Activated CD4-positive, alpha-beta T cell treated with anti-CD3 and anti-CD28 coated beads, Interleukin-2, Interleukin-4, amounts not matched to agents 100 ng/mL and 50 ng/mL, durations not matched to agents 16 hours and 8 hours (primary cell): ENCODE results near the gene FGF19.
"Not testable (repeated sequence)": the region's sequence is repeated elsewhere in the genome, so short reads cannot be mapped to it uniquely, and the experiment has no call there.

ENCODE experiments used
- DNase-seq: peaks from one replicate; pipeline ENCODE4 v3.0.0-alpha.2; 2020; ENCODE audit warnings: low spot score

FGF19 gene

DNA sequence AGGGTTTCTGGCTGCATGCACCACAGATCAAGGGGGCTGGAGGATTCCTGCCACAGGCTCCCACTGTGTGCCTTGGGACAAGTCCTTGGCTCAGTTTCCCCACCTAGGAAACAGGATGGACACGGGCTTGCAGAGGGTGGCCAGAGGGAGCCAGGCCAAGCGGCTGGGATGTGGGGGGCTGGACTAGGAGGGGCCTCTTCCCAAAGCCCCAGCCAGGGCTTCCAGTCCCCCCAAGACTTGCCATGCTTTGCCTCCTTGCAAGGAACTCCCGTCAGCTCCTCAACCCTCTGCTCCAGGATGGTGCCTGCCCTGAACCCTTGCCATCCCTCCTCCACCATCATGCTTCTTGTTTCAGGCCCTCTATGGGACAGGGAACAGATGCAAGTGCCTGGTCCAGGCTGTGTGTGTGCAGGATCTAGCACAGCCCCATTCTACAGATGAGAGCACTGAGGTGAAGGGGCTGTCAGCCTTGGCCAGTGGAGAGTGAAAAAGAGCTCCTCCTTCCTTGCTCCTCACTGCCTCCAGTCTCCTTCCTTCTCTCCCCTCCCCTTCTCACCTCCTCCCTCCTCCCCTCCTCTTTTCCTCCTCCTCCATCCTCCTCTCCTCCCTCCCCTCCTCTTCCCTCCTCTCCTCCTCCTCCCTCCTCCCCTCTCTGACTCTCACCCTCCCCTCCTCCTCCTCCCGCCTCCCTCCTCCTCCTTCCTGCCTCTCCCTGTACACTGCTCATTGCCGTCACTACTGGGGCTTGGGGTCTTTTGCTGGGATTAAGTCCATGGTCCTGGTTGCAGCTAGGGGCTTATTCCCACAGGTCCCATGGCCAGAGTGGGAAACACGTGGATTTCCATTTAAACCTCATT, 13.3 kb upstream of the FGF19 start:
- no peak for DNase-seq

DNA sequence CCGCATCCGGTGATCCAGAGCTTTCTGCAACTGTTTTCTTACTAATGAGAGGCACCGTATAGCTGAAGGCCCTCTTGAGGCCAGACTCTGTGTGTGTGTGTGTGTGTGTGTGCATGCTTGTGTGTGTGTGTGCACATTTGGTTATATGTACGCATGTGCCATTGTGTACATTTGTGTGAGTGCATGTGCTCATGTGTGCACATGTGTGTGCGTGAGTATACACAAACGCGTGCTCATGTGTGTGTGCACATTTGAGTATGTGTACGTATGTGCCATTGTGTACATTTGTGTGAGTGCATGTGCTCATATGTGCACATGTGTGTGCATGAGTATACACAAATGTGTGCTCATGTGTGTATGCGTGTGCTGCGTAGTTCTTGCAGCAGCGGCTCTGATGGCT, 12.3 kb upstream of the FGF19 start:
- no peak for DNase-seq

DNA sequence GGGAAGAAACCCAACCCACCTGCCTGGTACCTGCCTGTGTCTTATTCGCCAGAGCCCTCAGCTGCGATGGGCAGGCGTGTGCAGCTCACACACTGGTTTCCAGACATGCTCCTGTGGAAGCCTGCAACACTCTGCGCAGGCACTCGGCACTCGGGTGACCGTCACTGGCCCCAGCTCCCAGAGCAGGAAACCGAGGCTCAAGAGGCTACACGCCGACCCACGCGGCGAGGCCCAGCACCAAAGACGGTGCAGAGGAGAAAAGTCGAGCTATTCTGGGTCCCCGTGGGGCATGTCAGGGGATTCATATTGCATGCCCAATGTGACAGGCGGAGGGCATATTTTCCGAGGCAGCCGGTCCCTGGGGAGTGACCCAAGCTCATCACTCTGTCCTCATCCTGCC, 11.6 kb upstream of the FGF19 start:
- no peak for DNase-seq

DNA sequence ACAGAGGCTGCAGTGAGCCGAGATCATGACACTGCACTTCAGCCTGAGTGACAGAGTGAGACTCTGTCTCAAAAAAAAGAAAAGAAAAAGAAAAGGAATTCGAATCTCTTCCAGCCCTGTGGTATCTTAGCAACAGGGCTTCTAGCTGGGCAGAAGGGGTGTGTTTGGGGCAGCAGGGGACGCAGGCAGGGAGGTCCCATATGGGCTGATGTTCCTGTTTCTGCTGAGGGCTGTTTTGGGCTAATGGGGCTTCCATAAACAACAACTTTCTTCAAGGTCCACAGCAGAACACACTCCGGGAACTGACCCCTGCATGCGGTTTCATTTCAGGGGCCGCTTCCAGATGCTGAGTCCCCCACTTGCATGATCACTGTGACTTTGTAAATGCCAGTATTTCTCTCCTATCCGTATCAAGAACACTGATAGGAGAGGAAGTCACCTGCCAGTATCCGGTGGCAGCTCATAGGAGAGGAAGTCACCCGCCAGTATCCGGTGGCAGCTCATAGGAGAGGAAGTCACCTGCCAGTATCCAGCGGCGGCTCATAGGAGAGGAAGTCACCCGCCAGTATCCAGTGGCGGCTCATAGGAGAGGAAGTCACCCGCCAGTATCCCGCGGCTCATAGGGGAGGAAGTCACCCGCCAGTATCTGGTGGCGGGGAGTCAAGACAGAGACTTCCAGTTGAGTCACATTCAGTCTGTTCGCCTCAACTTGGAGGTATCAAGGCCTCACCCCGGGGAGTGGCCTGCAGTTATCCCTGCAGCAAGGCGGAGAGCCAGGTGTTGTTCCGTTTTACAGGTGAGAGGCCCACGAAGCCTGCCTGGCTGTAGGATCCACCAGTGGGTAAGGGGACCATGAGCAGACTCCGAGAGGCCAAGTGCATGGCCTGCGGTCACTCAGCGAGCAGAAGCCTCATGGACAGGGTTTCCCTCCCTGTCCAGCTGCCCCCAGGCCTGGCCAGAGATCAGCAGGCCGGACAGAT, 8.3 kb upstream of the FGF19 start:
- no peak for DNase-seq

DNA sequence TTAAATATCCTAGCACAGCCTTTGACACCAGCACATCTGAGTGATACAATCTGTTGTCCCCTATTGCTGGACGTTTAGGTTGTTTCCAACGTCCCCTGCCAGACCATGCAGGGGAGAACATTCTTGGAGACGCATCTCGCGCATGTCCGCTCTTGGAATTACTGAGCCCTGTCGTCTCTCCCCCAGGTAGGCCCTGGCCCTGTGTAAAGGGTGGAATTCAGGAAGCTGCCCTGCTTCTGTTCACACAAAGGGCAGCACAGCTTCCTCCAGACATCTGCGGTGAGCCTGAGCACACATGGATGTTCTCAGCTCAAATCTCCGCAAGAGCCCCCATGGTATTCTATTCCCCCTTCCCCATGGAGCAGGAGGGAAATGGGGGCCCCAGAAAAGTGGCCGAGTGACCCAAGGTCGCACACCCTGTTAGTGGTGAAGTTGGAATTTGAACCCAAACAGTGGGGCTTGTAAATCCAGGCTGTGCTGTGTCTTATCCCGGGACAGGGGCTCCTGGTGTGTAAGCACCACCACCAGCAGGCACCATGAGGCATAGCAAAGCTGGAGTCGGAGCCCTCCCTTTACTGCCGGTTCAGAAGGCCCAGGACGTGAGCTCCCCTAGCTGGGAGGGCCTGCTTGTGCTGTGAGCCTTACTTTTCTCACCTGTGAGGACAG, 5.0 kb upstream of the FGF19 start:
- no peak for DNase-seq

DNA sequence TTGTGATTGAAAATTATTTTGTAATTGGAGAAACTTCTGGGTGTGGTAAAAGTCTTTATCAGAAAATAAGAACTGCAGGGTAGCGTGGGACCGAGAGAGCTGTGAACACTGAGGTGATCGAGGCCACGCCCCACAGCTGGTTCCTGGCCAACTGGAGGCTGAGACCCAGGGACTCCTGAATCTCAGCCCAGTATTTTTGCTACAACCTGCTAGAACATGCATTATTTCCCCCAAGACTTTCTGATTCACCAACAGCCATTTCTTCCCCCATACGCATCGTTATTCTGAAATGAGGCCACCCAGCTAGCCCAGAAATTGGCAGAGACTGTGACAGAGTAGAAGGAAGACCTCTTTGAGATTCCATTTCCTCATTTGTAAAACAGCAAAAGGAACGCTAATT, 3.4 kb upstream of the FGF19 start:
- no peak for DNase-seq

DNA sequence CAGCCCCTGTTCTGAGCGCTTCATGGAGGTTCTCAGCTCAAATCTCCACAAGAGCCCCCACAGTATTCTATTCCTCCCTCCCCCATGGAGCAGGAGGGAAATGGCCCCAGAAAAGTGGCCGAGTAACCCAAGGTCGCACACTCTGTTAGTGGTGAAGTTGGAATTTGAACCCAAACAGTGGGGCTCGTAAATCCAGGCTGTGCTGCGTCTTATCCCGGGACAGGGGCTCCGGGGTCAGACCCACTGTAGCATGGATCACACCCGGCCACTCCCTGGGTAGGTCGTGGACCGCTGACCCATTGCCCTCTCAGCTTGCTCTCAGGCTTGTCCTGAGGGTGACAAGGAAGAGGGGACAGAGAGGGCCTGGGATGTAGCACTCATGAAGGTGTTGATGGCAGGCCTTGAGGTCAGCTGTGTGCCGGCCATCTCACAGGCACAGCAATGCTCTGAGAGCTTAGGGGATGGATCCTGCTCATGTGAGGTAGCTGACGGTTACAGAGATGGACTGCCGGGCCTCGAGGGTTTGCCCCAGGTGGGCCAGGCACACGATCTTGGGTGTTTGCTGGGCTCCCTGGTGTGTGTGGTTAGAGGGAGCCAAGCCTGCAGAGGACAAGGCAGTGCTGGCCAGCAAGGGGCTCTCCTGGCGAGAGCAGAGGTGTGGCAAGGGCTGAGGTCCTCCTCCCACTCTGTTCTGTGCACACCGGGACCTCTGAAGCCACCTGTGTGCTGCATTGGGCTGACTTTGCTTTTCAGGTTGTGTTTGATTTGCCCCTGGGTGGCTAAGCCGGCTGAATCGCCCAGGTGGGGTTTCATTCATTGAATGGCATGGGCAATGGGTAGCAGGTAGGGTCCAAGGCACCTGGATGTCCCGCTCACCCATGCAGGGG, 2.3 kb upstream of the FGF19 start:
- no peak for DNase-seq

DNA sequence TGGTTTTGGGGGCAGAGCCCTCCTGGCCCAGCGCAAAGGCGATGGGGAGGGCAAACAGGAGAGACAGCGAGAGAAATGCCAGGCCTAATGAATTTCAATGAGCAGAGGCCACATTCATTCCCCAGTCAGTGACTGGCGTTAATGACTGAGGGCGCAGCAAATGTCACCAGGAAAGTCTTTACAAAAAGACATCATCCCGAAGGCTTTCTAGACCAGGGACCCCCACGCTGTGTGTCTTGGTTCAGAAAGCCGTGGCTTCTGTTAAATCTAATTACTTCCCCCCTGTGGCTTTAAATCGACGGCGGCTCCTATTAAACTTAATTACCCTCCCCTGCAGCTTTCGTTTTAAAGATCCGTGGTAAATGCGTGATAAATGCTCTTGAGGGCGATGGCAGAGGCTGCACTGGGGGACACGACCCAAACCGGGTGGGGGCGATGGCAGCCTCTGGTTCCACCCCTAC, 1.6 kb upstream of the FGF19 start:
- DNase-seq = no peak

DNA sequence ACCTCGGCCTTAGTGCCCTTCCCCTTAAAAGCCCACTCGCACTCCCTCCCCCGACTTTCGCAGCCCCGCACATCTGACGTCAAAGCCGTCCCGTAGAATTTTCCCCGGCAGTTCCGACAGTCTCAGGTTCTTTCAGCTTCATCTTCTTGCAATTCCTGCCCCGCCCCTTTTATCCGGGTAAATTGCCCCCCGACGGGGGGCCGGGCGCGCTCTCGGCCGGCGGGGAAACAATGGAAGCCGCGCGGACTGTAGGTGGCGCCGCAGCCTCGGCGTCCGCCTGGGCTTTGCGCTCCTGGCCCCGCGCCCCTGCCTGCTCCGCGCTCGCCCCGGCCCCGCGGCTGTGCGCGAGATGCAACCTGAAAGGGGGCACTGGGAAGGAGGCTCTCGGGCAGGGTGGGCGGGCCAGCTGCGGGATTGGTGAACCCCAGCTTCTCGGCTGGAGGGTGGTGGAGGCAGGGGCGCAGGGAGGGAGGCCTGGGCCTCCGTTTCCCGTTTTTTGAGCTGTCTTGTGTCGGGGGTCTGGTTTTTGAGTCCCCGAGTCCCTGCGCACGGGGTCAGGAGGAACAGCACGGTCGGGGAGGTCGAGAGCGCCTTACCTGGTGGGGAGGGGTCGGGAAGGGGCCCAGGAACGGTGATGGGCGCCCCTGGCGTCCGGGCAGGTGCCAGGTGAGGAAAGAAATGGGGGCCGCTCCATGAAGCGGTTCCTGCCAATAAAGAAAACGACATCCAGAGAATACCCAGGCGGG, 859 bp upstream of the FGF19 start:
- no peak for DNase-seq

DNA sequence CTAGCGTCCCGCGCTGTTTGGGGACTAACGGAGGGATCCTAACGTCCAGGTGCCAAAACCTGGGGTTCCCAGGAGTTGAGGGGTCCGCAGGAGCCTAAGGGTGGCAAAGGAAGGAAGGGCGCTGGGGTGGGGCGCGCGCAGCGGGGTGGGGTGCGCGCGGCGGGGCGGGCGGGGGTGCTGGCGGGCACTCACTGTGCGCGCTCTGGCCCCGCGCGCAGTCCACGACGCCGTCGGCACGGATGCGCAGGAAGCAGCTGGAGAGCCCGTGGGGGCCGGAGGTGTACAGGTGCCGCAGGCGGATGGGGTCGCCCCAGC, 412 bp downstream of the FGF19 start:
- DNase-seq = no peak

DNA sequence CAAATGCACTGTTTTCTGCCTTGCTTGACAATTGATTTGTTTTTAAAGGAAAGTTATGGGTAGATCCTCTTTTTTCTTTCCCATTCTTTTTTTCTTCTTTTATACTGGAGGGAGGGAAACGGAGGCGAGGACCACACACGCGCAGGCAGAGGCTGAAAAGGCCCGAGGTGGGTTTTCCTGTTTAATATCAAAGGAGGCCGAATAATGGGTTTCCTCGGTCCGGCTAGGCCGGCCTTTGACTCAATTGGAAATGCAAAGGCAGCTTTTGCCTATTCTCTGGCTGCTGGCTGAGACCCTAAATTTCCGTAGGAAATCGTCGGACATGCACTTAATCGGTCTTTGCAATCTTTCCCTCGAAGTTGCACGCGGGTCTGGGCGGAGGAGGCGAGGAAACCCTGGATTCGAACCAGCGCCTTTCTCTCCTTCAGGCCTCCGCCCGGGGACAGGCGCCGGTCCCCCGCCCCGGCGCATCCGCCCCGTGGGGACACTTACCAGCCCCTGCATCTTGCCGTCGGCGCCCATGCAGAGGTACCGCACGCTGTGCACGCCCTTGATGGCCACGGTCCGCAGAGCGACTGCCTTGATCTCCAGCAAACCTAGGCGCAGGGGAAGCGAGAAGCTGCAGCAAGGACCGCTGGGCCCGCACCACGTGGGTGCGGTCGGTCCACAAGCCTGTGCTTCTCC, 911 bp downstream of the FGF19 start:
- no peak for DNase-seq

DNA sequence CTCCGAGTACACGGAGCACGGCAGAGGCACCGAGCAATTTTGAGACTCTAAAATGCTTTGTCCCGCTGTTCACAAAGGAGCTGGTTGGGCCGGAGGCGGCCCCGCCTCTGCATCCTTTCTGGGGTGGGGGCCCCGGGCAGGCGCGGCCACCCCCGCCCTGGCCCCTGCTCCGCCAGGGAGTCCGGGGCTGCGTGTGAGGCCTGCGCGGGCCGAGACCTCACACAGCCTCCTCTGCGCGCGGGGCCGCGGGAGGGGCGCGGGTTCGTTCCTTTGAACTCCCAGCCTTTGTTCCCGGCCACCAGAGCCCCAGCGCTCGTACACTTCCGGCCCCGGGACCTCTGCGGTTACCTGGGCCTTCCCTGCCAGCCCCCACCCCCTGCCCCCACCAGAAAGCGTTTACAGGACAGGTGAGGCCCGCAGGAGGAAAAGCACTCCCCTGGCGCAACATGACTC, 1.6 kb downstream of the FGF19 start:
- DNase-seq = no peak

DNA sequence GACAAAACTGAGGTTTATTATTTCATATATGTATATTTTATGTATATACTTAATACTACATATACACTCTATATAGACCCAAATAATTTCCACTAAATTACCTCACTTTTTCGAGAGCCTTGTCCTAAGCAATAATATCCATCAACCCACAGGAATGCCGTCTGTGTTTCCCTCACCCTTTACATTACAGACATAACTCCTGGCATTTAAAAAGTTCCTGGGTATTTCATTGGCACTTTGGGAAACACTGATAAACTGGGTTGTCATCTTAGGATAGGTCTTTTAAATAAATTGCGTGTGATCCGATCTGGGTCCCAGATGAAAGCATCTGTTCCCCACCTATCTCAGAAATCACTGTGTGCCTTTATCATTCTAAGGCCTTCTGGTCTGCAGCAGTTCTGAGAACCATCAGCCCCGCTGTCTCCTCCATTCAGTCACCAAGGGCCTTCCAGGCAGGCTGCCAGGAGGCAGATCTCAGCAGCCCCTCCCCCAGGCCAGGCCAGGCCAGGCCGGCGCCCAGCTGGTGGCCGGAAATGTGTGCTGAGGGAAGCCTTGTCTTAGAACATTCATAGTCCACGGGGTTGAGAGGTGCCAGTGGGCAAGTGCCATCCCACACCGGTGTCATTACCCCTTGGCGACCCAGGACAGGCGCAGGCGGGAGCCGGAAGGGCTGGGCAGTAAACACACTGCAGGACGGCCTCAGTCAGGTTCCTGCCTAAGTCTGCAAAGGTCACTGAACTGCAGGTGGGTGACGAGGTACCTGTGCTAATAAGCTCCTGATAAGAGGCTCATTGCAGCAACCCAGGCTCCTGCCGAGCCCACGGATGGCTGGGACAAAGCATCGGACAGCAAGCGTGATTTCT, 3.3 kb downstream of the FGF19 start:
- no peak for DNase-seq

DNA sequence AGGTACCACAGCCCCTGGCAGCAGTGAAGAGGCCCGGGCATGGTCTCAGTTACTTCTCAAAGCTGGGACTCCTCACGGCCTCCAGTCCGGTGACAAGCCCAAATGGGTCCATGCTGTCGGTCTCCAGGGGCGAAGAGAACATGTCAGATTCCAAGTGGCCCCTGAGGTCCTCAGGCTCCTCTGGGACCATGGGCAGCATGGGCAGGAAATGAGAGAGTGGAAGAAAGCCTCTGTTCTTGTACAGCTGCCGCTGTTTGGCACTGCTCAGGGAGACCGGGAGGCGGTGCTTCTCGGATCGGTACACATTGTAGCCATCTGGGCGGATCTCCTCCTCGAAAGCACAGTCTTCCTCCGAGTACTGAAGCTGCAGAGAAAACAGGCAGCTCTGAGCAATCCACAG, 4.6 kb downstream of the FGF19 start:
- DNase-seq = no peak

DNA sequence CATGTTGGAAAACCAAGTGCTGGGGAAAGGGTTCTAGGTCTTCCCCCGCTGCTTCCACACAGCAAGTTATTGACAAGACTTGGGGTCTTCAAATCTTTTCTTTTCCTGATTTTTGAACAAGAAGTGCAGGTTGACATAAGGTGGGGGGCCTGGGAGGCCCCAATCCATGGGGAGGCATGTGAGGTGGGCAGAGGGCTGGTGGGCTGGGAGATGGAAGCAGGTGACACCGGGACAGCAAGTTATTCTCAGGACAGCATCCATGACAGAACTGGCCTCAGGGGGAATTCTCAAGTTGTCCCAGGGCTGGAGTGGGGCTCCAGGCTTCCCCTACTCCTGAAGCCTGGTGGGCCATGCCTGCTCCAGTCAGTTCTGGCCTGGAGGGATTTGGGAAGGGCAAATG, 5.5 kb downstream of the FGF19 start:
- no peak for DNase-seq

DNA sequence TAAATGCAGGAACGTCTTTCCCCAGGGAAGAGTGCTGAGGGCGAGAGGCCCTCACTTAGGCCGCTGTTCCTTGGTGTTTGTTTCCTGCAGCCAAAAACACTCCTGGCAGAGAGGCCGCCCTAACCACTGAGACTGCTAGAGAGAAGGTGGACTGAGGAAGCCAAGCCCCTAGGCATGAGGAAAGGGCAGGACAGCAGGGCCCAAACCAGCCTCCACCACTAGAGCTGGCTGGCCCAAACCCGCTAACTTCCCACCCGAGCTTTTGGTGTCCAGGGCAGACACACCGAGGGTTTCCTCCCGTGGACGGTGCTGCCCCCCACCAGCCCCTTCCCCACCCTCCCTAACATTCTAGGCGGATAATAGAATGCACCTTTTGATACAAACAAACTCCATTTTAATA, 6.0 kb downstream of the FGF19 start:
- no peak for DNase-seq

DNA sequence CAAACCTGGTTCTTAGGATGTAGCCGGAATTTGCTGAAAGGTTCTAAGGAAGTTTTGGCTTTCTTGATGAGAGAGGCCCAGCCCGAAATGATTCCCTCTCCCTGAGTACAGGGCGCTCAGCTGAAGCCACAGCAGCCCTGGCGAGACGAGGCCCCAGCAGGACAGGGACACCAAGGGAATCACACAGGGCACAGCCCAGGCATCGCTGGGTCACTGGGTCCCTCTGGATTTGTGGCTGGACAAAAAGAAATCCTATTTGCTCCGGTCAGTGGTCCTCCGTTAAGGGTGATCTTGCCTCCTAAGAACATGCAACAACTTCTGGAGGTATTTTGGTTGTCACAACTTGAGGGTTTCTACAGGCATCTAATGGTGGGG, 6.4 kb downstream of the FGF19 start:
- no peak for DNase-seq

DNA sequence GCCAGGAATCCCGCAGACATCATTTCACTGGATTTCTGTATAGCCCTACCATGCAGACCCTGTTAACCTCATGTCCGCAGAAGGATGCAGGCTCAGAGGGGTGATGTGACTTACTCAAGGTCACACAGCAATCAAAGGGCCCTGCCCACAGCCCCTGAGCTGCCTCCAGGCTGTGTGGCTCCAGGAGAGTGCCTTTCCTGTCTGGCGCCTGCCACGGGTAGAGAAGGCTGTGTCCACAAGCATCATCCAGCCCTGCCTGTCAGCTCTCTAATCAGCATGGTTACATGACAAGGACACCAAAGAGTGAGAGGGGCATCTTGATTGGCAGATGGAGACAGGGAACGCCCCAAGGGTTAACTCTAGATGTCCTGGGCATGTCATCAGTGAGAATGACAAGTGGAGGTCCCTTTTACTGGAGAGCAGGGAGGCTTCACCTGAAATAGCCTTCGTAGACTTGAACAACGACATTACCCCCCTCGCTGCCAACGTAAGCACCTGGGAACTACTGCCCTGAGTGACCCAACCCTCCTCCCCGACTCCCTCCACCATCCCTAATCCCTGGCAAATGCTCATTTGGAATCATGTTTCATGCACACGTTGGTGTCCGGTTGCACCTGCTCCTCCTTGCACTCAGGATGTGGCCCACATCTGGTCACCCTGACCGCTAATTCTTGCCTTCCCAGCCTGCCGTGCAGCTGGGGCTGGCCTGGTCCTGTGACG, 6.9 kb downstream of the FGF19 start:
- DNase-seq = no peak

DNA sequence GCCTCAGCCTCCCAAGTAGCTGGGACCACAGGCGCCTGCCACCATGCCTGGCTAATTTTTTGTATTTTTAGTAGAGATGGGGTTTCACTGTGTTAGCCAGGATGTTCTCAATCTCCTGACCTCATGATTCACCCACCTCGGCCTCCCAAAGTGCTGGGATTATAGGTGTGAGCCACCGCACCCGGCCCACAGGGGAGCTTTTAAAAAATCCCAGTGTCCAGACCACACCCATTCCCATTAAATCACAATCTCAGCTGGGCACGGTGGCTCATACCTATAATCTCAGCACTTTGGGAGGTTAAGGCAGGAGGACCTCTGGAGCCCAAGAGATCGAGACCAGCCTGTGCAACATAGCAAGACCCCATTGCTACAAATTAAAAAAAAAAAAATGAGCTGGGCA, 7.8 kb downstream of the FGF19 start:
- DNase-seq = not testable (repeated sequence)
